DLD1 (cell line): ENCODE results near the gene NTNG1.

Source experiments
- in situ Hi-C: cut with HindIII; loops from 2 replicates; pipeline ENCODE4 v1.10.0; 2017; ENCODE audit warnings: low sequenced_read_pairs

Gene NTNG1

GRCh38 chr1:107254306-107254705 lies 113.5 kb downstream of the NTNG1 start:
- in situ Hi-C loops: no loop called here

- in situ Hi-C loops: no loop called here
Measured at GRCh38 chr1:107255469-107255868, 114.6 kb downstream of the NTNG1 start.

- in situ Hi-C loops: no loop called here
Measured at GRCh38 chr1:107262467-107263286, 121.8 kb downstream of the NTNG1 start.

GRCh38 chr1:107263291-107263915 lies 122.6 kb downstream of the NTNG1 start:
- in situ Hi-C loops: no loop called here

GRCh38 chr1:107264007-107264406 lies 123.2 kb downstream of the NTNG1 start:
- in situ Hi-C loops: no loop called here

- in situ Hi-C loops: no loop called here
Measured at GRCh38 chr1:107264561-107264960, 123.7 kb downstream of the NTNG1 start.

GRCh38 chr1:107267489-107267888 lies 126.7 kb downstream of the NTNG1 start:
- in situ Hi-C loops: no loop called here

GRCh38 chr1:107272321-107272720 lies 131.5 kb downstream of the NTNG1 start:
- in situ Hi-C loops: no loop called here

GRCh38 chr1:107273515-107273914 lies 132.7 kb downstream of the NTNG1 start:
- in situ Hi-C loops: no loop called here

GRCh38 chr1:107274227-107274626 lies 133.4 kb downstream of the NTNG1 start:
- in situ Hi-C loops: no loop called here

GRCh38 chr1:107276247-107276646 lies 135.4 kb downstream of the NTNG1 start:
- in situ Hi-C loops: no loop called here

- in situ Hi-C loops: no loop called here
Measured at GRCh38 chr1:107277022-107277421, 136.2 kb downstream of the NTNG1 start.

GRCh38 chr1:107286125-107286524 lies 145.3 kb downstream of the NTNG1 start:
- in situ Hi-C loops: no loop called here

- in situ Hi-C loops: no loop called here
Measured at GRCh38 chr1:107291987-107292386, 151.1 kb downstream of the NTNG1 start.

- in situ Hi-C loops: no loop called here
Measured at GRCh38 chr1:107293901-107294613, 153.2 kb downstream of the NTNG1 start.

GRCh38 chr1:107294686-107295085 lies 153.8 kb downstream of the NTNG1 start:
- in situ Hi-C loops: no loop called here

- in situ Hi-C loops: no loop called here
Measured at GRCh38 chr1:107297681-107298080, 156.8 kb downstream of the NTNG1 start.

GRCh38 chr1:107298526-107298925 lies 157.7 kb downstream of the NTNG1 start:
- in situ Hi-C loops: no loop called here

GRCh38 chr1:107299521-107299920 lies 158.7 kb downstream of the NTNG1 start:
- in situ Hi-C loops: no loop called here

- in situ Hi-C loops: no loop called here
Measured at GRCh38 chr1:107309962-107310361, 169.1 kb downstream of the NTNG1 start.

- in situ Hi-C loops: no loop called here
Measured at GRCh38 chr1:107315652-107316051, 174.8 kb downstream of the NTNG1 start.

- in situ Hi-C loops: no loop called here
Measured at GRCh38 chr1:107318932-107319331, 178.1 kb downstream of the NTNG1 start.
